HG03439 (cell line): ENCODE measurements around the gene TAF7.
"Not testable (repeated sequence)": the region's sequence is repeated elsewhere in the genome, so short reads cannot be mapped to it uniquely, and the experiment has no call there.

ENCODE experiments used
- ATAC-seq: cut with Tn5 transposase; IDR thresholded peaks from one replicate; pipeline ENCODE4 v1.9.1; 2021; ENCODE audit warnings: mild to moderate bottlenecking, moderate library complexity; ENCODE audit not compliant: unreplicated experiment

Gene TAF7

GRCh38 chr5:141340781-141341354 lies 20.3 kb upstream of the TAF7 start:
- ATAC-seq: not testable (repeated sequence)

GRCh38 chr5:141338538-141339306 lies 18.1 kb upstream of the TAF7 start, which contains the start of gene PCDHGA2:
PCDHGA2 (plus strand) TSS chr5:141338760.
- ATAC-seq: no peak

- not testable (repeated sequence) for ATAC-seq
Observed at GRCh38 chr5:141332571-141332970, 12.0 kb upstream of the TAF7 start.

- ATAC-seq: no peak
Observed at GRCh38 chr5:141330299-141331080, 9.9 kb upstream of the TAF7 start, which contains the start of gene PCDHGA1. PCDHGA1 (plus strand) TSS chr5:141330514.

- ATAC-seq: no peak
Observed at GRCh38 chr5:141328231-141328630, 7.6 kb upstream of the TAF7 start.

- ATAC-seq: peak; percentile 81
Observed at GRCh38 chr5:141326088-141326854, 5.7 kb upstream of the TAF7 start.

- no peak for ATAC-seq
Observed at GRCh38 chr5:141322261-141322660, 1.7 kb upstream of the TAF7 start.

GRCh38 chr5:141319699-141320098 lies 885 bp downstream of the TAF7 start:
- ATAC-seq: no peak

- no peak for ATAC-seq
Observed at GRCh38 chr5:141319202-141319601, 1.4 kb downstream of the TAF7 start.

GRCh38 chr5:141316963-141317362 lies 3.6 kb downstream of the TAF7 start:
- ATAC-seq: not testable (repeated sequence)

- ATAC-seq: no peak
Observed at GRCh38 chr5:141313711-141314110, 6.9 kb downstream of the TAF7 start.

GRCh38 chr5:141306630-141307029 lies 14.0 kb downstream of the TAF7 start:
- ATAC-seq: no peak

GRCh38 chr5:141303756-141304155 lies 16.8 kb downstream of the TAF7 start, which contains the start of gene SLC25A2:
SLC25A2 (minus strand) TSS chr5:141304049; CDS start chr5:141303865, 184 bp downstream.
- ATAC-seq: no peak

- ATAC-seq: no peak
Observed at GRCh38 chr5:141298376-141298775, 22.2 kb downstream of the TAF7 start.

GRCh38 chr5:141272906-141273305 lies 47.7 kb downstream of the TAF7 start:
- ATAC-seq: no peak

- no peak for ATAC-seq
Observed at GRCh38 chr5:141269195-141269594, 51.4 kb downstream of the TAF7 start.
